HepG2 (cell line): Measurements from ENCODE around the gene PKMYT1. TPM values are rescaled to one million over a fixed set of nuclear protein-coding genes. Genes with fewer than 3 reads are reported as not detected.

Experiments
- ATAC-seq: fragments of 200-7000 bp; cut with Tn5 transposase; 3 replicates; pipeline ENCODE4 v1.9.1; 2020; ENCODE audit warnings: mild to moderate bottlenecking, moderate library complexity
- BruUV-seq: library from RNA; stranded (reverse); fragments of 400-500 nt; replicated peaks from 2 replicates; lab custom pipeline; 2021; lab: Mats Ljungman, UMichigan
- CTCF ChIA-PET: fragments of 300-600 bp; formaldehyde crosslinking; extraction: SDS; loops from one replicate; lab custom pipeline; 2021; ENCODE audit warnings: low total read pairs, inconsistent platforms, low intra/inter-chr PET ratio; lab: Yijun Ruan, JAX
- POLR2A ChIA-PET: fragments of 350-600 bp; sonication (Branson Sonifier 250); formaldehyde crosslinking; loops from one replicate; lab custom pipeline; 2020; ENCODE audit warnings: antibody characterized with exemption, inconsistent platforms; lab: Yijun Ruan, JAX
- DNase-seq: peaks from one replicate; pipeline ENCODE4 v3.0.0-alpha.2; 2015; ENCODE audit warnings: low spot score
- FAIRE-seq: peaks from 3 replicates; lab custom pipeline; 2011; peaks lifted over from hg19 to GRCh38; lab: Jason Lieb, UNC
- H2AFZ ChIP-seq: one replicate; pipeline ENCODE4 v1.6.1; 2011; ENCODE audit warnings: low read length, inconsistent platforms
- H3K27ac ChIP-seq: fragments of 300-600 bp; 3 replicates; pipeline ENCODE4 v1.8.0; 2011; ENCODE audit warnings: mixed run types, mild to moderate bottlenecking, mixed read lengths, low read length, inconsistent platforms; ENCODE audit not compliant: insufficient read depth; ENCODE audit errors: extremely low read length
- H3K27me3 ChIP-seq, 2 experiments: fragments of 200-600 bp in 1 of 2; 2 replicates in 1 of 2; 3 replicates in 1 of 2; pipeline versions ENCODE4 v1.6.0 to v1.8.0; 2011; ENCODE audit warnings: low read length in 2 of 2, mild to moderate bottlenecking in 2 of 2, moderate library complexity in 2 of 2, inconsistent platforms in 1 of 2; ENCODE audit not compliant: insufficient read depth in 2 of 2, control insufficient read depth in 1 of 2
- H3K36me3 ChIP-seq, 2 experiments: fragments of 200-600 bp in 1 of 2; replicated peaks in 1 of 2; 2 replicates in 1 of 2; 3 replicates in 1 of 2; pipeline versions ENCODE4 v1.5.1 to v1.8.0; 2011; ENCODE audit warnings: low read length in 2 of 2, inconsistent platforms in 1 of 2; ENCODE audit not compliant: insufficient read depth in 2 of 2, control insufficient read depth in 1 of 2
- H3K4me1 ChIP-seq: 2 replicates; pipeline ENCODE4 v1.5.1; 2012; ENCODE audit warnings: low read length, inconsistent platforms; ENCODE audit not compliant: insufficient read depth
- H3K4me2 ChIP-seq: 2 replicates; pipeline ENCODE4 v1.6.0; 2011; ENCODE audit warnings: low read depth, low read length, inconsistent platforms
- H3K4me3 ChIP-seq, 3 experiments: fragments of 200-600 bp in 1 of 3; sonication (generic), shearing (Covaris generic) in 1 of 3; replicated peaks in 1 of 3; 2 replicates each; pipeline ENCODE4 v1.5.1; 2011 to 2016; ENCODE audit warnings: low read length in 3 of 3, inconsistent platforms in 2 of 3, low read depth in 2 of 3, mild to moderate bottlenecking in 2 of 3, control low read depth in 1 of 3, mixed read lengths in 1 of 3; ENCODE audit not compliant: insufficient read depth in 1 of 3
- H3K79me2 ChIP-seq: one replicate; pipeline ENCODE4 v1.6.1; 2011; ENCODE audit warnings: low read length, inconsistent platforms; ENCODE audit not compliant: insufficient read depth
- H3K9ac ChIP-seq: 2 replicates; pipeline ENCODE4 v1.6.0; 2011; ENCODE audit warnings: mild to moderate bottlenecking, low read depth, low read length, inconsistent platforms; ENCODE audit not compliant: insufficient read depth
- H3K9me3 ChIP-seq: 2 replicates; pipeline ENCODE4 v1.5.1; 2012; ENCODE audit warnings: mild to moderate bottlenecking, low read length
- H4K20me1 ChIP-seq: 2 replicates; pipeline ENCODE4 v1.6.0; 2011; ENCODE audit warnings: inconsistent platforms, mild to moderate bottlenecking, low read length, moderate library complexity; ENCODE audit not compliant: insufficient read depth
- CC2D1A ChIP-seq: sonication (generic); formaldehyde crosslinking; IDR thresholded peaks from 2 replicates; pipeline ENCODE4 v1.8.1; 2023; ENCODE audit warnings: mild to moderate bottlenecking, missing genetic modification reagents
- FOXO1 ChIP-seq: sonication (generic); formaldehyde crosslinking; IDR thresholded peaks from 2 replicates; pipeline ENCODE4 v1.4.0; 2020; ENCODE audit warnings: missing genetic modification reagents
- HOXA3 ChIP-seq: sonication (generic); formaldehyde crosslinking; IDR thresholded peaks from 2 replicates; pipeline ENCODE4 v1.5.0; 2020; ENCODE audit warnings: missing genetic modification reagents
- ISL2 ChIP-seq: sonication (generic); formaldehyde crosslinking; IDR thresholded peaks from 2 replicates; pipeline ENCODE4 v1.5.0; 2020; ENCODE audit warnings: missing genetic modification reagents
- KLF12 ChIP-seq: sonication (generic); formaldehyde crosslinking; IDR thresholded peaks from 2 replicates; pipeline ENCODE4 v1.4.0; 2020; ENCODE audit warnings: missing genetic modification reagents, borderline replicate concordance
- MEIS1 ChIP-seq: sonication (generic); formaldehyde crosslinking; IDR thresholded peaks from 2 replicates; pipeline ENCODE4 v1.9.0; 2021; ENCODE audit warnings: mild to moderate bottlenecking, missing genetic modification reagents, moderate library complexity, borderline replicate concordance
- MIXL1 ChIP-seq: IDR thresholded peaks from 2 replicates; pipeline ENCODE4 v1.6.1; 2016
- MYNN ChIP-seq: sonication (generic); formaldehyde crosslinking; IDR thresholded peaks from 2 replicates; pipeline ENCODE4 v1.4.0; 2020; ENCODE audit warnings: mild to moderate bottlenecking, low read depth, missing genetic modification reagents
- NCOA2 ChIP-seq: sonication (generic); formaldehyde crosslinking; IDR thresholded peaks from 2 replicates; pipeline ENCODE4 v1.8.0; 2022; ENCODE audit warnings: inconsistent platforms
- NCOR1 ChIP-seq: fragments of 200-600 bp; sonication (generic); IDR thresholded peaks from 2 replicates; pipeline ENCODE4 v1.7.0; 2017; ENCODE audit warnings: antibody characterized with exemption, low read length, borderline replicate concordance
- RBFOX2 ChIP-seq: fragments of 200-400 bp; formaldehyde crosslinking; IDR thresholded peaks from 2 replicates; pipeline ENCODE4 v1.6.1; 2017; ENCODE audit warnings: low read depth, mild to moderate bottlenecking, low read length
- SAFB2 ChIP-seq: sonication (generic); formaldehyde crosslinking; IDR thresholded peaks from 2 replicates; pipeline ENCODE4 v1.5.1; 2020; ENCODE audit warnings: missing genetic modification reagents, low read depth, mild to moderate bottlenecking, borderline replicate concordance
- SALL2 ChIP-seq: sonication (generic); formaldehyde crosslinking; IDR thresholded peaks from 2 replicates; pipeline ENCODE4 v1.8.1; 2023; ENCODE audit warnings: mild to moderate bottlenecking, missing genetic modification reagents, inconsistent platforms
- SMAD1 ChIP-seq: sonication (generic); formaldehyde crosslinking; IDR thresholded peaks from 2 replicates; pipeline ENCODE4 v1.4.0; 2020; ENCODE audit warnings: missing genetic modification reagents, low read depth, mild to moderate bottlenecking, borderline replicate concordance
- SNAPC2 ChIP-seq: sonication (generic); formaldehyde crosslinking; IDR thresholded peaks from 2 replicates; pipeline ENCODE4 v1.8.1; 2022; ENCODE audit warnings: mild to moderate bottlenecking, missing genetic modification reagents
- SNRNP70 ChIP-seq: fragments of 200-400 bp; formaldehyde crosslinking; IDR thresholded peaks from 2 replicates; pipeline ENCODE4 v1.6.1; 2017; ENCODE audit warnings: mild to moderate bottlenecking, low read depth, low read length, moderate library complexity
- SP1 ChIP-seq, 2 experiments: fragments of 450-650 bp in 1 of 2; sonication (generic) in 1 of 2; formaldehyde crosslinking in 1 of 2; IDR thresholded peaks; 2 replicates each; pipeline versions ENCODE4 v1.4.0 to v1.6.1; 2016 to 2020; ENCODE audit warnings: missing genetic modification reagents in 1 of 2
- STAG1 ChIP-seq: sonication (generic); formaldehyde crosslinking; IDR thresholded peaks from 2 replicates; pipeline ENCODE4 v1.4.0; 2020; ENCODE audit warnings: missing genetic modification reagents
- TBX3 ChIP-seq: fragments of 450-650 bp; IDR thresholded peaks from 2 replicates; pipeline ENCODE4 v1.6.1; 2017; ENCODE audit warnings: antibody characterized with exemption, mild to moderate bottlenecking, inconsistent platforms, borderline replicate concordance
- YEATS4 ChIP-seq: sonication (generic); formaldehyde crosslinking; IDR thresholded peaks from 2 replicates; pipeline ENCODE4 v1.4.0; 2020; ENCODE audit warnings: missing genetic modification reagents, borderline replicate concordance
- ZBTB38 ChIP-seq: sonication (generic); formaldehyde crosslinking; IDR thresholded peaks from 2 replicates; pipeline ENCODE4 v1.5.1; 2020; ENCODE audit warnings: mild to moderate bottlenecking, missing genetic modification reagents
- ZFP1 ChIP-seq: IDR thresholded peaks from 2 replicates; pipeline ENCODE4 v1.6.1; 2016
- ZNF564 ChIP-seq: sonication (generic); formaldehyde crosslinking; IDR thresholded peaks from 2 replicates; pipeline ENCODE4 v1.8.1; 2023; ENCODE audit warnings: mild to moderate bottlenecking, missing genetic modification reagents
- ZNF629 ChIP-seq: sonication (generic); formaldehyde crosslinking; conservative IDR thresholded peaks from 2 replicates; pipeline ENCODE4 v1.5.0; 2020; ENCODE audit warnings: missing genetic modification reagents
- ZNF770 ChIP-seq: sonication (generic); formaldehyde crosslinking; IDR thresholded peaks from 2 replicates; pipeline ENCODE4 v1.5.0; 2020; ENCODE audit warnings: mild to moderate bottlenecking, missing genetic modification reagents
- ZSCAN29 ChIP-seq: sonication (generic); formaldehyde crosslinking; conservative IDR thresholded peaks from 2 replicates; pipeline ENCODE4 v1.4.0; 2020; ENCODE audit warnings: mild to moderate bottlenecking, missing genetic modification reagents
- WGBS: methylation state at CpG from one replicate; pipeline ENCODE4 v1.1.6; 2017; ENCODE audit warnings: low lambda C conversion rate; 5-methylcytosine and 5-hydroxymethylcytosine counted together
- in situ Hi-C: cut with HindIII; loops from 2 replicates; pipeline ENCODE4 v1.10.0; 2017; ENCODE audit warnings: low pct_unique_long_range_greater_than_20kb; ENCODE audit not compliant: extremely low pct_ligation_motif_present
- intact Hi-C: fragments of 100-400 bp; cut with micrococcal nuclease; formaldehyde crosslinking; loops from one replicate; pipeline ENCODE4 v1.10.0; 2022; ENCODE audit not compliant: unreplicated experiment
- polyA plus RNA-seq, 8 experiments: library from polyadenylated mRNA; depleted of rRNA in 3 of 8; stranded (reverse) in 7 of 8; unstranded in 1 of 8; fragments of >200 nt; fragmentation: Illumina TruSeq in 4 of 8; extraction: Trizol in 4 of 8; gene quantifications; 2 replicates each; pipeline versions ENCODE4 v1.2.1 to v1.2.3, GENCODE V29; 2011 to 2016; ENCODE audit warnings: low read depth in 4 of 8, missing spikeins in 1 of 8, mixed read lengths in 1 of 8; ENCODE audit not compliant: insufficient read depth in 1 of 8
- total RNA-seq, 5 experiments: library from RNA; depleted of rRNA; stranded (reverse); fragments of >200 nt; fragmentation: Illumina TruSeq; extraction: Trizol; gene quantifications; 2 replicates each; pipeline ENCODE4 v1.2.3, GENCODE V29; 2016; ENCODE audit warnings: low read depth in 1 of 5

Gene PKMYT1
- total and polyA plus RNA-seq, 2 of the 13 experiments (the other 11 are each of a cell fraction or from before 2014, with no cell fraction given): 7.0 to 27.8 TPM

- no peak for ATAC-seq
- no TSS peak for BruUV-seq
- H4K20me1 ChIP-seq: peaks cover 18% of the 10 kb centered on the region; the same call in 1 of the 2 replicates
- H3K27me3 ChIP-seq: peaks cover 2 to 8% of the 10 kb centered on the region in 2 experiments; a peak in 4 of 5 replicates
- peak within 1 kb of the TSS; percentile 26 for H3K9ac ChIP-seq
- peaks cover 85% of the 10 kb centered on the region for H3K4me1 ChIP-seq
- H3K4me2 ChIP-seq: peak within 1 kb of the TSS; percentile 74
- no peak for FAIRE-seq
- no peak for DNase-seq
- intact Hi-C loops (no loop called here), in situ Hi-C loops (no loop called here)
- H2AFZ ChIP-seq: no peak within 1 kb of the TSS
- POLR2A ChIA-PET: interaction anchor here (18.8 kb wide), 1 partner anchor 9 kb away, joined by 750 read pairs; the partner anchor contains the start of gene CLDN9
- CTCF ChIA-PET: interaction anchor here (0.6 to 1.2 kb wide), 3 partner anchors 10 to 141 kb away, joined by 3 to 4 read pairs (median 3); no protein-coding TSS in a partner anchor
- no peaks in the 10 kb centered on the region; a peak in 1 of 5 replicates for H3K36me3 ChIP-seq
- peaks cover 5% of the 10 kb centered on the region for H3K79me2 ChIP-seq
- H3K9me3 ChIP-seq: no peaks in the 10 kb centered on the region
- H3K27ac ChIP-seq: no peak within 1 kb of the TSS
- WGBS: 62% methylated on average over 16 of the region's 52 CpGs
- peak within 1 kb of the TSS; percentile 36 to 57 (median 45) for H3K4me3 ChIP-seq
- TF ChIP-seq HOXA3 (peak; percentile 38; the same call in 1 of the 2 replicates), ZNF629 (no peak), YEATS4 (no peak), MEIS1 (CRISPR knock-in tag) (no peak), NCOA2 (CRISPR knock-in tag) (no peak), SNAPC2 (CRISPR knock-in tag) (no peak), STAG1 (CRISPR knock-in tag) (peak; percentile 37; the same call in 1 of the 2 replicates), ZNF770 (CRISPR knock-in tag) (no peak), SAFB2 (no peak), KLF12 (CRISPR knock-in tag) (no peak), MYNN (CRISPR knock-in tag) (no peak), ZFP1 (CRISPR knock-in tag) (no peak), CC2D1A (CRISPR knock-in tag) (no peak), SALL2 (CRISPR knock-in tag) (no peak), ZBTB38 (CRISPR knock-in tag) (peak; percentile 80), SP1 (IDR thresholded peaks at IDR 0.05) (no peak), SP1 (CRISPR knock-in tag; IDR thresholded peaks at IDR 0.05) (peak; percentile 63; the same call in 1 of the 2 replicates), ISL2 (CRISPR knock-in tag) (no peak), FOXO1 (CRISPR knock-in tag) (no peak), NCOR1 (no peak), ZNF564 (no peak), ZSCAN29 (CRISPR knock-in tag) (no peak), SMAD1 (CRISPR knock-in tag) (no peak), SNRNP70 (no peak), MIXL1 (CRISPR knock-in tag) (no peak), RBFOX2 (0 out of 2 replicates have a peak, but pooled peaks have one; percentile 56), TBX3 (no peak)
These were observed 37.7 kb upstream of the PKMYT1 start, which contains the start of gene CLDN6 for GRCh38 chr16:3017794-3018506. TSS of gene CLDN6 (minus strand) at chr16:3018183. CDS start at chr16:3016021, 2,162 bp downstream.
